D721Med (cell line): ENCODE measurements around the gene MNAT1.

Experiments used
- DNase-seq: peaks from one replicate; pipeline ENCODE4 v3.0.0; 2011; ENCODE audit warnings: low spot score; ENCODE audit not compliant: insufficient read length
- FAIRE-seq: peaks from 2 replicates; lab custom pipeline; 2011; peaks lifted over from hg19 to GRCh38; lab: Jason Lieb, UNC
- TF ChIP-seq, protein P1 (sequence below): IDR thresholded peaks from 2 replicates; pipeline ENCODE4 v1.5.1; 2012; ENCODE audit warnings: mild to moderate bottlenecking, control low read depth; ENCODE audit not compliant: insufficient read depth; ENCODE audit errors: missing control alignments

Gene MNAT1

GRCh38 chr14:60943637-60944032 is 209.1 kb downstream of the MNAT1 start:
- FAIRE-seq (no peak), DNase-seq (no peak)
- TF ChIP-seq, protein P1, sequence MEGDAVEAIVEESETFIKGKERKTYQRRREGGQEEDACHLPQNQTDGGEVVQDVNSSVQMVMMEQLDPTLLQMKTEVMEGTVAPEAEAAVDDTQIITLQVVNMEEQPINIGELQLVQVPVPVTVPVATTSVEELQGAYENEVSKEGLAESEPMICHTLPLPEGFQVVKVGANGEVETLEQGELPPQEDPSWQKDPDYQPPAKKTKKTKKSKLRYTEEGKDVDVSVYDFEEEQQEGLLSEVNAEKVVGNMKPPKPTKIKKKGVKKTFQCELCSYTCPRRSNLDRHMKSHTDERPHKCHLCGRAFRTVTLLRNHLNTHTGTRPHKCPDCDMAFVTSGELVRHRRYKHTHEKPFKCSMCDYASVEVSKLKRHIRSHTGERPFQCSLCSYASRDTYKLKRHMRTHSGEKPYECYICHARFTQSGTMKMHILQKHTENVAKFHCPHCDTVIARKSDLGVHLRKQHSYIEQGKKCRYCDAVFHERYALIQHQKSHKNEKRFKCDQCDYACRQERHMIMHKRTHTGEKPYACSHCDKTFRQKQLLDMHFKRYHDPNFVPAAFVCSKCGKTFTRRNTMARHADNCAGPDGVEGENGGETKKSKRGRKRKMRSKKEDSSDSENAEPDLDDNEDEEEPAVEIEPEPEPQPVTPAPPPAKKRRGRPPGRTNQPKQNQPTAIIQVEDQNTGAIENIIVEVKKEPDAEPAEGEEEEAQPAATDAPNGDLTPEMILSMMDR: no peak

DNA sequence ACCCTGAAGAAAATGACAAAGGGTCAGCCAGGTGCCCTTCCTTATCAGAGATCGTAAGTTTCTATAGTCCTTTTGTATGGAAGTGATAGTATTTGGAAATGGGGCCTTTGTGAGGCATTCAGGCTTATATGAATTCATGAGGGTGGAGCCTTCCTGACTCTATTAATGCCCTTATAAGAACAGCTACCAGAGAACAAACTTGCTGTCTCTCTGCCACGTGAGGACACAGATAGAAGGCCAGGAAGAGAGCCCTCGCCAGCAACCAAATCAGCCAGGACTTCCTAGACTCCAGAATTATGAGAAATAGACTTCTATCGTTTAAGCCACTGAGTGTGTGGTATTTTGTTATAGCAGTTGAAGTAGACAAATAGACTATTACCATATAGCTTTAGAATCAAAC is 209.6 kb downstream of the MNAT1 start:
- TF ChIP-seq, protein P1: no peak
- no peak for FAIRE-seq
- no peak for DNase-seq

- DNase-seq (no peak), FAIRE-seq (no peak)
- TF ChIP-seq, protein P1: no peak
Measured at GRCh38 chr14:60945984-60946383, 211.4 kb downstream of the MNAT1 start.

- no peak for FAIRE-seq
- DNase-seq: no peak
- TF ChIP-seq, protein P1: no peak
Measured at GRCh38 chr14:60946773-60947172, 212.2 kb downstream of the MNAT1 start.

- FAIRE-seq: no peak
- TF ChIP-seq, protein P1: no peak
- no peak for DNase-seq
Measured at GRCh38 chr14:60951776-60952435, 217.3 kb downstream of the MNAT1 start.

- FAIRE-seq (no peak), DNase-seq (no peak)
- TF ChIP-seq, protein P1: no peak
Measured at GRCh38 chr14:60956202-60956601, 221.6 kb downstream of the MNAT1 start.

GRCh38 chr14:60956632-60957031 is 222.1 kb downstream of the MNAT1 start:
- FAIRE-seq (no peak), DNase-seq (no peak)
- TF ChIP-seq, protein P1: no peak
